ENCODE measurements around the gene PDAP1. TPM values are rescaled to one million over a fixed set of nuclear protein-coding genes. Genes with fewer than 3 reads are reported as not detected.

Gene PDAP1
- total and polyA plus RNA-seq, 2 of the 13 experiments (the other 11 are each of a cell fraction or from before 2014, with no cell fraction given) = 13.0 to 100 TPM

DNA sequence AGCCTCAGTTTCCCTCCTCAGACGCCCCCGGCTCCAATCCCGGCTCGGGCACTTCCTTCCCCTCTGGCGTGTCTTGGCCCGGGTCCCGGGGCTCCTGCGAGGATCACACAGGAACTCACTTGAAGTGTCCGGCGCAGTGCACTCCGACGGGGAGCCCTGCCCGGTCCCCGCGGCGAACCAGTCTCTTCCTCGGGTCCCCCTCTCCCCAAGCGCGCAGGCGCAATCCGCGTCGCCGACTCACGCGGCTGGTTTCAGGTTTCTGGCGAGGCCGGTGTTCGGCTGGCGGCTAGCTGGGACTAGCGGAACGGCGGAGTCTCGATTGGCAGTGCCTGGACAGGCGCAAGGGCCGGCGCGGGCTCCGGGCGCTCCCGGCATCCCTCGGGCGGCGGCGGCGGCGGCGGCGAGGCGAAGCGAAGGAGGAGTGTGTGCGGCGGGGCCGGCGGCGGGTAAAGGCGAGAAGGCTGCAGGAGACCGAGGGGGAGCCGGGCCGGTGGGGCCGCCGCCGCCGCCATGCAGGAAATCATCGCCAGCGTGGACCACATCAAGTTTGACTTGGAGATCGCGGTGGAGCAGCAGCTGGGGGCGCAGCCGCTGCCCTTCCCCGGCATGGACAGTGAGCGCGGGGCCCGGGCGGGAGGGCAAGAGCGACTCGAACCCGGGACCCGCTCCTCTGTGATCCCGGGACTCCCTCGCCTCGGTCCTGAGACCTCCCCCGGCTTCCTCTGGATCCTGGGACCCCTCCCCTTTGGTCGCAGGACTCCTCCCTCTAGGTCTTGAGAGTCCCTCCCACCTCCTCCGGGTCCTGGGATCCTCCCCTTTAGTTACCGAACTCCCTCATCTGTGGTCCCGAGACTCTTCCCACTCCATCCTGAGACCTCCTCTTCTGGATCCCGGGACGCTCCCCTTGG lies 30.4 kb upstream of the PDAP1 start, which contains the start of the genes CPSF4 and PTCD1 (continued):
- TF ChIP-seq, protein P1, sequence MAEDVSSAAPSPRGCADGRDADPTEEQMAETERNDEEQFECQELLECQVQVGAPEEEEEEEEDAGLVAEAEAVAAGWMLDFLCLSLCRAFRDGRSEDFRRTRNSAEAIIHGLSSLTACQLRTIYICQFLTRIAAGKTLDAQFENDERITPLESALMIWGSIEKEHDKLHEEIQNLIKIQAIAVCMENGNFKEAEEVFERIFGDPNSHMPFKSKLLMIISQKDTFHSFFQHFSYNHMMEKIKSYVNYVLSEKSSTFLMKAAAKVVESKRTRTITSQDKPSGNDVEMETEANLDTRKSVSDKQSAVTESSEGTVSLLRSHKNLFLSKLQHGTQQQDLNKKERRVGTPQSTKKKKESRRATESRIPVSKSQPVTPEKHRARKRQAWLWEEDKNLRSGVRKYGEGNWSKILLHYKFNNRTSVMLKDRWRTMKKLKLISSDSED (CRISPR knock-in tag; IDR thresholded peaks at IDR 0.05) = no peak
- TF ChIP-seq NR2F2 (IDR thresholded peaks at IDR 0.05; ENCODE audit: borderline replicate concordance, low read depth) = no peak
- no peak for TF ChIP-seq SMYD3 (CRISPR knock-in tag; IDR thresholded peaks at IDR 0.05)
- TF ChIP-seq ZNF605 (CRISPR knock-in tag; IDR thresholded peaks at IDR 0.05) = no peak; the same call in 1 of the 2 replicates
- TF ChIP-seq ZC3H4 (CRISPR knock-in tag; IDR thresholded peaks at IDR 0.05; ENCODE audit: borderline replicate concordance) = no peak
- TF ChIP-seq ZNF343 (CRISPR knock-in tag; IDR thresholded peaks at IDR 0.05) = no peak
- TF ChIP-seq, protein P2, sequence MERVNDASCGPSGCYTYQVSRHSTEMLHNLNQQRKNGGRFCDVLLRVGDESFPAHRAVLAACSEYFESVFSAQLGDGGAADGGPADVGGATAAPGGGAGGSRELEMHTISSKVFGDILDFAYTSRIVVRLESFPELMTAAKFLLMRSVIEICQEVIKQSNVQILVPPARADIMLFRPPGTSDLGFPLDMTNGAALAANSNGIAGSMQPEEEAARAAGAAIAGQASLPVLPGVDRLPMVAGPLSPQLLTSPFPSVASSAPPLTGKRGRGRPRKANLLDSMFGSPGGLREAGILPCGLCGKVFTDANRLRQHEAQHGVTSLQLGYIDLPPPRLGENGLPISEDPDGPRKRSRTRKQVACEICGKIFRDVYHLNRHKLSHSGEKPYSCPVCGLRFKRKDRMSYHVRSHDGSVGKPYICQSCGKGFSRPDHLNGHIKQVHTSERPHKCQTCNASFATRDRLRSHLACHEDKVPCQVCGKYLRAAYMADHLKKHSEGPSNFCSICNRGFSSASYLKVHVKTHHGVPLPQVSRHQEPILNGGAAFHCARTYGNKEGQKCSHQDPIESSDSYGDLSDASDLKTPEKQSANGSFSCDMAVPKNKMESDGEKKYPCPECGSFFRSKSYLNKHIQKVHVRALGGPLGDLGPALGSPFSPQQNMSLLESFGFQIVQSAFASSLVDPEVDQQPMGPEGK (CRISPR knock-in tag; IDR thresholded peaks at IDR 0.05) = 0 out of 2 replicates have a peak, but pooled peaks have one; percentile 23
- 0 out of 2 replicates have a peak, but pooled peaks have one; percentile 68 for TF ChIP-seq AHR (CRISPR knock-in tag; IDR thresholded peaks at IDR 0.05)
- TF ChIP-seq SATB2 (CRISPR knock-in tag; IDR thresholded peaks at IDR 0.05) = no peak
- no peak for TF ChIP-seq TCF7L2 (IDR thresholded peaks at IDR 0.05; ENCODE audit: low read depth, low read length)
- TF ChIP-seq EHMT2 (IDR thresholded peaks at IDR 0.05; ENCODE audit: borderline replicate concordance, low read depth, low read length) = no peak
- no peak for TF ChIP-seq CBX2 (IDR thresholded peaks at IDR 0.05; ENCODE audit: low read depth, low read length)
- no peak for TF ChIP-seq CBX2 (CRISPR knock-in tag; IDR thresholded peaks at IDR 0.05; ENCODE audit: low read depth)
- TF ChIP-seq, protein P3, sequence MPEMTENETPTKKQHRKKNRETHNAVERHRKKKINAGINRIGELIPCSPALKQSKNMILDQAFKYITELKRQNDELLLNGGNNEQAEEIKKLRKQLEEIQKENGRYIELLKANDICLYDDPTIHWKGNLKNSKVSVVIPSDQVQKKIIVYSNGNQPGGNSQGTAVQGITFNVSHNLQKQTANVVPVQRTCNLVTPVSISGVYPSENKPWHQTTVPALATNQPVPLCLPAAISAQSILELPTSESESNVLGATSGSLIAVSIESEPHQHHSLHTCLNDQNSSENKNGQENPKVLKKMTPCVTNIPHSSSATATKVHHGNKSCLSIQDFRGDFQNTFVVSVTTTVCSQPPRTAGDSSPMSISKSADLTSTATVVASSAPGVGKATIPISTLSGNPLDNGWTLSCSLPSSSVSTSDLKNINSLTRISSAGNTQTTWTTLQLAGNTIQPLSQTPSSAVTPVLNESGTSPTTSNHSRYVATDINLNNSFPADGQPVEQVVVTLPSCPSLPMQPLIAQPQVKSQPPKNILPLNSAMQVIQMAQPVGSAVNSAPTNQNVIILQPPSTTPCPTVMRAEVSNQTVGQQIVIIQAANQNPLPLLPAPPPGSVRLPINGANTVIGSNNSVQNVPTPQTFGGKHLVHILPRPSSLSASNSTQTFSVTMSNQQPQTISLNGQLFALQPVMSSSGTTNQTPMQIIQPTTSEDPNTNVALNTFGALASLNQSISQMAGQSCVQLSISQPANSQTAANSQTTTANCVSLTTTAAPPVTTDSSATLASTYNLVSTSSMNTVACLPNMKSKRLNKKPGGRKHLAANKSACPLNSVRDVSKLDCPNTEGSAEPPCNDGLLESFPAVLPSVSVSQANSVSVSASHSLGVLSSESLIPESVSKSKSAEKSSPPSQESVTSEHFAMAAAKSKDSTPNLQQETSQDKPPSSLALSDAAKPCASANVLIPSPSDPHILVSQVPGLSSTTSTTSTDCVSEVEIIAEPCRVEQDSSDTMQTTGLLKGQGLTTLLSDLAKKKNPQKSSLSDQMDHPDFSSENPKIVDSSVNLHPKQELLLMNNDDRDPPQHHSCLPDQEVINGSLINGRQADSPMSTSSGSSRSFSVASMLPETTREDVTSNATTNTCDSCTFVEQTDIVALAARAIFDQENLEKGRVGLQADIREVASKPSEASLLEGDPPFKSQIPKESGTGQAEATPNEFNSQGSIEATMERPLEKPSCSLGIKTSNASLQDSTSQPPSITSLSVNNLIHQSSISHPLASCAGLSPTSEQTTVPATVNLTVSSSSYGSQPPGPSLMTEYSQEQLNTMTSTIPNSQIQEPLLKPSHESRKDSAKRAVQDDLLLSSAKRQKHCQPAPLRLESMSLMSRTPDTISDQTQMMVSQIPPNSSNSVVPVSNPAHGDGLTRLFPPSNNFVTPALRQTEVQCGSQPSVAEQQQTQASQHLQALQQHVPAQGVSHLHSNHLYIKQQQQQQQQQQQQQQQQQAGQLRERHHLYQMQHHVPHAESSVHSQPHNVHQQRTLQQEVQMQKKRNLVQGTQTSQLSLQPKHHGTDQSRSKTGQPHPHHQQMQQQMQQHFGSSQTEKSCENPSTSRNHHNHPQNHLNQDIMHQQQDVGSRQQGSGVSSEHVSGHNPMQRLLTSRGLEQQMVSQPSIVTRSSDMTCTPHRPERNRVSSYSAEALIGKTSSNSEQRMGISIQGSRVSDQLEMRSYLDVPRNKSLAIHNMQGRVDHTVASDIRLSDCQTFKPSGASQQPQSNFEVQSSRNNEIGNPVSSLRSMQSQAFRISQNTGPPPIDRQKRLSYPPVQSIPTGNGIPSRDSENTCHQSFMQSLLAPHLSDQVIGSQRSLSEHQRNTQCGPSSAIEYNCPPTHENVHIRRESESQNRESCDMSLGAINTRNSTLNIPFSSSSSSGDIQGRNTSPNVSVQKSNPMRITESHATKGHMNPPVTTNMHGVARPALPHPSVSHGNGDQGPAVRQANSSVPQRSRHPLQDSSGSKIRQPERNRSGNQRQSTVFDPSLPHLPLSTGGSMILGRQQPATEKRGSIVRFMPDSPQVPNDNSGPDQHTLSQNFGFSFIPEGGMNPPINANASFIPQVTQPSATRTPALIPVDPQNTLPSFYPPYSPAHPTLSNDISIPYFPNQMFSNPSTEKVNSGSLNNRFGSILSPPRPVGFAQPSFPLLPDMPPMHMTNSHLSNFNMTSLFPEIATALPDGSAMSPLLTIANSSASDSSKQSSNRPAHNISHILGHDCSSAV (CRISPR knock-in tag; IDR thresholded peaks at IDR 0.05; ENCODE audit: borderline replicate concordance) = no peak
- peak; percentile 66; the same call in 1 of the 2 replicates for TF ChIP-seq STAT5B (CRISPR knock-in tag; IDR thresholded peaks at IDR 0.05)
- peak; percentile 44; the same call in 1 of the 2 replicates for TF ChIP-seq ZNF501 (CRISPR knock-in tag; IDR thresholded peaks at IDR 0.05)
- no peak for TF ChIP-seq NR2F6 (IDR thresholded peaks at IDR 0.05)
- no peak for TF ChIP-seq NR2F6 (CRISPR knock-in tag; IDR thresholded peaks at IDR 0.05)
